ENCODE measurements around the gene HTRA2. TPM values are rescaled to one million over a fixed set of nuclear protein-coding genes. Genes with fewer than 3 reads are reported as not detected.

The HTRA2 gene
- total RNA-seq, 1 donor from 2014 or later = 67.7 TPM

DNA sequence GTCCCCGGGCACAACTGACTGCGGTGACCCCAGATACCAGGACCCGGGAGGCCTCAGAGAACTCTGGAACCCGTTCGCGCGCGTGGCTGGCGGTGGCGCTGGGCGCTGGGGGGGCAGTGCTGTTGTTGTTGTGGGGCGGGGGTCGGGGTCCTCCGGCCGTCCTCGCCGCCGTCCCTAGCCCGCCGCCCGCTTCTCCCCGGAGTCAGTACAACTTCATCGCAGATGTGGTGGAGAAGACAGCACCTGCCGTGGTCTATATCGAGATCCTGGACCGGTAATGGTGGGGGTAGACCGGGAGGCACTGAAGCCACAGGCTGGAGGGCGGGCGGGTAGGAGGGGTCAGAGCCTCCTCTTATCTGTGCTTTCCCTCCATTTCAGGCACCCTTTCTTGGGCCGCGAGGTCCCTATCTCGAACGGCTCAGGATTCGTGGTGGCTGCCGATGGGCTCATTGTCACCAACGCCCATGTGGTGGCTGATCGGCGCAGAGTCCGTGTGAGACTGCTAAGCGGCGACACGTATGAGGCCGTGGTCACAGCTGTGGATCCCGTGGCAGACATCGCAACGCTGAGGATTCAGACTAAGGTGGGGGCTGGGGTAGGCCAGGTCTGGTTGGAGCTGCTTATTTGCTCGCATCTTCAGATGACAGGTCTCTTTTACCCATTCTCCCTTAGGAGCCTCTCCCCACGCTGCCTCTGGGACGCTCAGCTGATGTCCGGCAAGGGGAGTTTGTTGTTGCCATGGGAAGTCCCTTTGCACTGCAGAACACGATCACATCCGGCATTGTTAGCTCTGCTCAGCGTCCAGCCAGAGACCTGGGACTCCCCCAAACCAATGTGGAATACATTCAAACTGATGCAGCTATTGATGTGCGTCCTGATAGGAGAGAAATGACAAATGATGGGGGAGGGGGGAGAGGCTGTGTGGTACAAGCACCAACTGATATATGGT, 780 bp downstream of the HTRA2 start:
- TF ChIP-seq, protein P1, sequence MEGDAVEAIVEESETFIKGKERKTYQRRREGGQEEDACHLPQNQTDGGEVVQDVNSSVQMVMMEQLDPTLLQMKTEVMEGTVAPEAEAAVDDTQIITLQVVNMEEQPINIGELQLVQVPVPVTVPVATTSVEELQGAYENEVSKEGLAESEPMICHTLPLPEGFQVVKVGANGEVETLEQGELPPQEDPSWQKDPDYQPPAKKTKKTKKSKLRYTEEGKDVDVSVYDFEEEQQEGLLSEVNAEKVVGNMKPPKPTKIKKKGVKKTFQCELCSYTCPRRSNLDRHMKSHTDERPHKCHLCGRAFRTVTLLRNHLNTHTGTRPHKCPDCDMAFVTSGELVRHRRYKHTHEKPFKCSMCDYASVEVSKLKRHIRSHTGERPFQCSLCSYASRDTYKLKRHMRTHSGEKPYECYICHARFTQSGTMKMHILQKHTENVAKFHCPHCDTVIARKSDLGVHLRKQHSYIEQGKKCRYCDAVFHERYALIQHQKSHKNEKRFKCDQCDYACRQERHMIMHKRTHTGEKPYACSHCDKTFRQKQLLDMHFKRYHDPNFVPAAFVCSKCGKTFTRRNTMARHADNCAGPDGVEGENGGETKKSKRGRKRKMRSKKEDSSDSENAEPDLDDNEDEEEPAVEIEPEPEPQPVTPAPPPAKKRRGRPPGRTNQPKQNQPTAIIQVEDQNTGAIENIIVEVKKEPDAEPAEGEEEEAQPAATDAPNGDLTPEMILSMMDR (IDR thresholded peaks at IDR 0.05; ENCODE audit: insufficient read depth, low read length, severe bottlenecking) = no peak
- FAIRE-seq (no peak), DNase-seq (ENCODE audit: low read depth) (no peak)
- H3K4me3 ChIP-seq (ENCODE audit: low read depth, low read length) = peak overlapping the region; percentile 92
- no peaks in the 10 kb centered on the region for H3K27me3 ChIP-seq (ENCODE audit: control insufficient read depth, insufficient read depth, low read length)
- peaks cover 16% of the 10 kb centered on the region for H3K36me3 ChIP-seq (ENCODE audit: control insufficient read depth, insufficient read depth, low read length)

DNA sequence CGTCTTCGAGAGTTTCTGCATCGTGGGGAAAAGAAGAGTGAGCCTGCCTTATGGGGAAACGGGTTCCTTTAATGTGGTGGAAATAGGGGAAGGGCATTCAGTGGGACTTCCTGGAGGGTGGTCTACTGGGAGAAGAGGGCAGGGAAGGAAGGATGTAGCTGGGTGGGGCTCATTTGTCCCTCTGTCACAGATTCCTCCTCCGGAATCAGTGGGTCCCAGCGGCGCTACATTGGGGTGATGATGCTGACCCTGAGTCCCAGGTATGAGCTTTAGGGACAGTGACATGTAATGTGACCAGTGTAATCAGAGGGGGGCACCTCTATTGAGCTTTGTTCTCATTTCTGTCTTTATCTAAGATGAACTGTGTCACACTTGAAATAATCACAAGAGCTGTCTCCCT, 1.9 kb downstream of the HTRA2 start:
- TF ChIP-seq, protein P1 (IDR thresholded peaks at IDR 0.05; ENCODE audit: insufficient read depth, low read length, severe bottlenecking) = no peak
- FAIRE-seq (no peak), DNase-seq (ENCODE audit: low read depth) (no peak)
- Histone ChIP-seq H3K4me3 (ENCODE audit: low read depth, low read length) (no peak overlapping the region), H3K27me3 (ENCODE audit: control insufficient read depth, insufficient read depth, low read length) (no peaks in the 10 kb centered on the region), H3K36me3 (ENCODE audit: control insufficient read depth, insufficient read depth, low read length) (peaks cover 14% of the 10 kb centered on the region)

DNA sequence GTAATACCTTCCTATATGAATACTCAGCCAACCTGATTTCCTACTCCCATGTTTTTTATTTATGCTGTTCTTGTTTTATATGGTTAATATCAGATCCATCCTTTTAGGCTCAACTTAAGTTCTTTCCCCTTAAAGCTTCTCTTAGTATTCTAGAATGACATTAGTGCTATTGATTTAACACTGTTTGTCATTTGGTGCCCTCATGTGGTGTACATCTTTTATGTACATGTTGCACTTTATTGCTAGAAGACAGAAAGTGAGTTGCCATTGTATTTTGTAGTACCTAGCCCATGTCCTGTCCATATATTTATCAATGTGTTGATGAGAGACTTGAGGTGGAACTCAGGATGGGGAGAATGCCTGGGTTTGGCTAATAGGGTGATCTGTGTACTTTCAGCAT, 2.5 kb downstream of the HTRA2 start:
- H3K36me3 ChIP-seq (ENCODE audit: control insufficient read depth, insufficient read depth, low read length) = peaks cover 11% of the 10 kb centered on the region
- TF ChIP-seq, protein P1 (IDR thresholded peaks at IDR 0.05; ENCODE audit: insufficient read depth, low read length, severe bottlenecking) = peak; percentile 28
- no peaks in the 10 kb centered on the region for H3K27me3 ChIP-seq (ENCODE audit: control insufficient read depth, insufficient read depth, low read length)
- H3K4me3 ChIP-seq (ENCODE audit: low read depth, low read length) = no peak overlapping the region
- DNase-seq (ENCODE audit: low read depth) (peak; percentile 63), FAIRE-seq (no peak)

DNA sequence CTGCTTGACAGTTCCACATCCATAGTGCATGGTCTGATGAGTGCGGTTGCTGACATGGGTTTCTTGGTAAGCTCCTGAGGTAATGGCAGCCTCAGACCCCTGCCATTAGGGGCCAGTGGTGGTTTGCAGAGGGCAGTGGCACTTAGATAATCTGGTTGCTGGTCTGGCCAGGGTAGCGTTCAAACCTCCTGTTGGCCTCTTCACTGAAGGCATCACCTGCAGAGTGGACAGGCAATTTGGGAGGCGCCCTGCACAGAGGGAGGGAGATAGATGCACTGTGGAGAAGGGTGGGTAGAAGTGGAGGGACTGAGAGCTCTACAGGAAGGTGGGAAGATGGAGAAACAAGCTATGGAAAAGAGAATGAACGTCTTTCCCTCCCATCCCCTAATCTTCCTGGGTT, 3.7 kb downstream of the HTRA2 start:
- TF ChIP-seq, protein P1 (IDR thresholded peaks at IDR 0.05; ENCODE audit: insufficient read depth, low read length, severe bottlenecking) = no peak
- FAIRE-seq = no peak
- Histone ChIP-seq H3K36me3 (ENCODE audit: control insufficient read depth, insufficient read depth, low read length) (peaks cover 7% of the 10 kb centered on the region), H3K4me3 (ENCODE audit: low read depth, low read length) (no peak overlapping the region), H3K27me3 (ENCODE audit: control insufficient read depth, insufficient read depth, low read length) (no peaks in the 10 kb centered on the region)
- DNase-seq (ENCODE audit: low read depth) = no peak

DNA sequence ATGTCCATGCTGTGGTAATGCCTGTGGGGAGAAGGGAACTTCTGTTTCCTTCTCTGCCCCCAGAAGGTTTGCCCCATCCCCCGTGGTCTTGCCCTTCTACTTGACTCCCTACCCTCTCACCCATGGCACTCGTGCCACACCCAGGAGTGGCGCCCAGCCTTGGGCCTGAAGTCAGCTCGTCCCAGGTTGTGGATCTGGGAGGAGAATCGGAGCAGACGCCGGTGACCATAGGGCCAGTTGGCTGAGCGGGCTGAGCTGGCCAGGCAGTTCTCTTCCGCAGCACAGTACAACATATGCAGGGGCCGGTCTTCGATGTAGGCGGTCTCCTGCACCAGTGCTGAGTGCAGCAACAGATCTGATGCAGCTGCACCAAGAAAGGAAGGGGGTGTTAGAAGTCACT, 4.7 kb downstream of the HTRA2 start:
- H3K27me3 ChIP-seq (ENCODE audit: control insufficient read depth, insufficient read depth, low read length) = no peaks in the 10 kb centered on the region
- H3K4me3 ChIP-seq (ENCODE audit: low read depth, low read length) = no peak overlapping the region
- no peak for FAIRE-seq
- DNase-seq (ENCODE audit: low read depth) = no peak
- H3K36me3 ChIP-seq (ENCODE audit: control insufficient read depth, insufficient read depth, low read length) = peaks cover 7% of the 10 kb centered on the region
- TF ChIP-seq, protein P1 (IDR thresholded peaks at IDR 0.05; ENCODE audit: insufficient read depth, low read length, severe bottlenecking) = no peak

Measured in bronchial epithelial cell (primary cell).